GM06990 (cell line): Measurements from ENCODE around the gene CYP2A6.
"Not testable (repeated sequence)": the region's sequence is repeated elsewhere in the genome, so short reads cannot be mapped to it uniquely, and the experiment has no call there.

ENCODE experiments used
- DNase-seq: peaks from one replicate; pipeline ENCODE4 v3.0.0-alpha.2; 2011; ENCODE audit not compliant: insufficient read length; ENCODE audit errors: extremely low read depth
- H3K27me3 ChIP-seq: replicated peaks from 2 replicates; pipeline ENCODE4 v1.6.0; 2011; ENCODE audit warnings: low read length; ENCODE audit not compliant: control insufficient read depth, insufficient read depth
- H3K36me3 ChIP-seq: 2 replicates; pipeline ENCODE4 v1.5.1; 2011; ENCODE audit warnings: low read length; ENCODE audit not compliant: control insufficient read depth, insufficient read depth
- H3K4me3 ChIP-seq: replicated peaks from 2 replicates; pipeline ENCODE4 v1.5.1; 2011; ENCODE audit warnings: low read depth, mild to moderate bottlenecking, control low read depth, low read length
- TF ChIP-seq, protein P1 (sequence below): IDR thresholded peaks from 2 replicates; pipeline ENCODE4 v1.5.1; 2011; ENCODE audit warnings: low read length, control low read depth, mild to moderate bottlenecking, inconsistent platforms; ENCODE audit not compliant: insufficient read depth, poor library complexity, severe bottlenecking

Gene CYP2A6

DNA sequence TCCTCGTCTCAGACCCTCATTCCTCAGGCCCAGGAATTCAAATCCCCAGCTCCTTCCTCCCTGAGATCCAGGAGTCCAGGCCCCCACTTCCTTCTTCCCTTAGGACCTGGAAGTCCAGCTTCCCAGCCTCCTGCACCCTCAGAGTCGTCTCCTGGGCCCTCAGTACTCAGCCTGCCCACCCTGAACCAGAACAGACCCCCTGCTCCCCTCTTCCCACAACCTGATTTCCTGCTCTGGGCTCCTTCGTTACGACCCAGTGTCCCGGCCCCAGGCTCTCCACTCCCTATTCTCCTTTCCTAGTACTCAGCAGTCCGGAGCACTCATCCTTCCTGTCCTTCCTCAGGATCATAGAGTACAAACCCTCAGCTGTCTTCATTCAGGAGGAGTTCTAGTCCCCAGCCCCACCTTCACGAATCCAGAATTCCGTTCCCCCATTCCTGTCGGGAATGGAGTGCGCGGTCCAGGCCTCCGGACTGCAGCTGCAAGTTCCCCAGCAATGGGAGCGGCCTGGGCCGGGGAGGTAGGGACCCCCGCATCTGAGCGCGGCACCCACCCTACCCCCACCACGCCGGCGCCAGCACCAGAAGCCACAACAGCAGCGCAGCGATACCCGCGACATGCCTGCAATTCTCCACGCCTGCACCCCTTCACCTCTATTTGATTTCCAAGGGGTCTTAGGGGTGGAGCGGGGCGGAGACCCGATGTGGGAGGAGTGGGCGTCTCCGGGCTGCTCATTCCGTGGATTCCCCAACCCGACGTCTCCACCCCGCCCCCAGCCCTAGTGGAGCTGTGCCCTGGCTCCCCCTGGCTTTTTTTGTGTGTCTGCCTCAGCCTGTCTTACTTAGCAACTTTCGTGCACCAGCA, 38.5 kb downstream of the CYP2A6 start:
- H3K36me3 ChIP-seq = peaks cover 19% of the 10 kb centered on the region
- H3K4me3 ChIP-seq = no peak overlapping the region
- no peaks in the 10 kb centered on the region for H3K27me3 ChIP-seq
- TF ChIP-seq, protein P1, sequence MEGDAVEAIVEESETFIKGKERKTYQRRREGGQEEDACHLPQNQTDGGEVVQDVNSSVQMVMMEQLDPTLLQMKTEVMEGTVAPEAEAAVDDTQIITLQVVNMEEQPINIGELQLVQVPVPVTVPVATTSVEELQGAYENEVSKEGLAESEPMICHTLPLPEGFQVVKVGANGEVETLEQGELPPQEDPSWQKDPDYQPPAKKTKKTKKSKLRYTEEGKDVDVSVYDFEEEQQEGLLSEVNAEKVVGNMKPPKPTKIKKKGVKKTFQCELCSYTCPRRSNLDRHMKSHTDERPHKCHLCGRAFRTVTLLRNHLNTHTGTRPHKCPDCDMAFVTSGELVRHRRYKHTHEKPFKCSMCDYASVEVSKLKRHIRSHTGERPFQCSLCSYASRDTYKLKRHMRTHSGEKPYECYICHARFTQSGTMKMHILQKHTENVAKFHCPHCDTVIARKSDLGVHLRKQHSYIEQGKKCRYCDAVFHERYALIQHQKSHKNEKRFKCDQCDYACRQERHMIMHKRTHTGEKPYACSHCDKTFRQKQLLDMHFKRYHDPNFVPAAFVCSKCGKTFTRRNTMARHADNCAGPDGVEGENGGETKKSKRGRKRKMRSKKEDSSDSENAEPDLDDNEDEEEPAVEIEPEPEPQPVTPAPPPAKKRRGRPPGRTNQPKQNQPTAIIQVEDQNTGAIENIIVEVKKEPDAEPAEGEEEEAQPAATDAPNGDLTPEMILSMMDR = no peak
- DNase-seq = no peak

DNA sequence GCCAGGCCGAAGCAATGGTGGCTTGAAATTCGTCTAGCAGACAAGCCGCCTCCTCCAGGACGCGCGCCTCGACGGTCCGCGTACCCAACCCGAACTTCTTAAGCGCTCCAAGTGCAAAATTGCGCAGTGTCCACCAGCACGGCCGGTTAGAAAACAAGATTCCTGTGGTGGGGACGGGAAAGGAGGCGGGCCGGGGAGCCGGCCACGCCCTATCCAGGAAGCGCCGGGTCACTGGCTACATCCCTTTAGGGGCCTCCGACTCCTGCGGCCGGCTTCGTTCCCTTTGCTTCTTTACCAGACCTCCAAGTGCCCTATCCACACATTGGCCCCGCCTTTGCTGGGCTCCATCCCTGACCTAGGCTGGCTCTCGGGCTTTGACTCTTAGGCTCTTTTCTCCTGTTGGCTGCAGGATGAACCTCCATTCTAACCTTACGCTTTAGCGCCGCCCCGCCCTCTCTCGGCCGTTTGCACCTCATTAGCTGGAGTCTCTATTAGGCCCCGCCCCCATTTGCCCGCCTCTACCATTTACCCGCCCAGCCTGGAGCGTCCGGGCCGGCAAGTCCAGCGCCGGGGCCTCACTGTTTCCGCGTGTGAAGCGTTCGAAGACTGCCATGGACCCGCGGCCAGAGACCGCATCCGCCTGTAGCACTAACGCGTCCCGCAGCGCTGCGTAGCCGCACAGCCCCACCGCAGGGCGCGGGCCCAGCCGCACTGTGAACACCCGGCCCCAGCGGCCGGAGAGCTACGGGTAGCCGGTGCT, 39.4 kb downstream of the CYP2A6 start:
- DNase-seq = peak; percentile 68
- Histone ChIP-seq H3K4me3 (peak overlapping the region; percentile 49), H3K36me3 (peaks cover 21% of the 10 kb centered on the region)
- not testable (repeated sequence) for H3K27me3 ChIP-seq

DNA sequence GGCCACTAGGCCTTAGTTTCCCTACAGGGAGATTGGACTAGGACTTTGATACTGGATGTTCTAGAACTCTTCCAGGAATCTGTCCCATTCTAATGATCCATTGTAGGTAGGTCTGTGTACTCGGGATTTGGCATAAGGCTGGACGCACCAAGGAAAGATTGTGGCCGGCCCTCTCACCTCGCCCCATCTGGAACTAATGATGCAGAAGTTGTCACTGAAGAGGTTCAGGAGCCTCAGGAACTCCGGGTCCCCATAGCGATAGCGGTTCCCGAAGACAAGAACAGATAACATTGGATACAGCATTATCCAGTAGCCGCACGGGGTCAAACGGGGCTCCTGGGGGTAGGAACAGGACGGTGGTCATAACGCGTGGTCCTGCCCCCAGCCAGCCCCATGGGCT, 40.1 kb downstream of the CYP2A6 start:
- H3K4me3 ChIP-seq = no peak overlapping the region
- no peak for DNase-seq
- peaks cover 22% of the 10 kb centered on the region for H3K36me3 ChIP-seq
- H3K27me3 ChIP-seq = no peaks in the 10 kb centered on the region
- TF ChIP-seq, protein P1 = no peak

DNA sequence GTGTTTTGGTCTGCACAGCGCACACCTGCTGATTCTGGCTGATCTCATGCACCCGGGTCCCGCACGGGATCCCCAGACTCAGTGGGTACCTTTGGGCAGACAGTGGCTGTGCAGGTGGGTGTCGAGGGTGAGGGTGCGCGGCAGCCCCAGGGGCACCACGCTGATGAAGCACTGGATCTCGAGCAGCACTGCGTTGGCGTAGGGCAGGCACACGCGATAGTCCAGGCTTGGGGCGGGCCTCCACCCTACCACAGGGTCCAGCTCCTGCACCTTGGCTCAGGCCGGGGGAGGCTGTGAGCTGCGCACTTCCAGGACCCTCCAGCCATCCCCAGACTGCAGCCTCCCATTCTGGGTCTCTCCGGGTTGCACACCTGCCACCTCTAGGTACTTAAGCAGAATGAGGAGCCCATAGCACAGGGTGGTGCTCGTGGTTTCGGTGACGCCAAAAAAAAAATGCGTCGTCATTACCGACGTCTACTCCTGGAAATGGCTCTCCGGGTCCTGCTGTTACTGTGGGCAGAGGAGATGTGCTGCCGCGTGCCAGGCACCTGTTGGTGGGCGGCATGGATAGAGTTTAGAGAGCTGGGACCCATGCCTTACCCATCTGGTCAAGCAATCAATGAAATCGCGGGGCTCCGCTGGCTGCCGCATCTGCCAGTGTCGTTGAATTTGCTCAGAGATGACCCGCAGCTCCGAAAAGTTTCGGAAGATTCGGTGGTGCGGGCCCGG, 40.7 kb downstream of the CYP2A6 start:
- TF ChIP-seq, protein P1 = no peak
- no peak overlapping the region for H3K4me3 ChIP-seq
- peaks cover 25% of the 10 kb centered on the region for H3K36me3 ChIP-seq
- no peak for DNase-seq
- no peaks in the 10 kb centered on the region for H3K27me3 ChIP-seq

DNA sequence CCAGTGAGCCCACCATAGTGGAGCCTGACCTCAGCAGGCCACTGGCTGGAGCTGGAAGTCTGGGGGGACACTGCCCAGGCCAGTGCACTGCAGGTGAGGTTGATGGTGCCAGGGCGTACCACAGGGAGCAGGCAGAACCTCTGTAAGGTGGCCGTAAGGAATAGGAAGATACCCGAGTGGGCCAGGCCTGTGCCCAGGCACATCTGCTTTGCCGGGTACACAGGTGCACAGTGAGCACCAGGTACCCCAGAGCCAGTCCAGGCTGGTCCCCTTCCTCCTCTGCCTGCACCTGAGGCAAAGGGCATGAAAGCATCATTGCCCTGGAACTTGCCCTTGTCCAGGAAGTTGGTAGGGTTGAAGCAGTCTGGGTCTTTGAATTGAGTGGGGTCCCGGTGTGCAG, 41.8 kb downstream of the CYP2A6 start:
- TF ChIP-seq, protein P1 = no peak
- Histone ChIP-seq H3K4me3 (no peak overlapping the region), H3K27me3 (no peaks in the 10 kb centered on the region), H3K36me3 (peaks cover 30% of the 10 kb centered on the region)
- no peak for DNase-seq

DNA sequence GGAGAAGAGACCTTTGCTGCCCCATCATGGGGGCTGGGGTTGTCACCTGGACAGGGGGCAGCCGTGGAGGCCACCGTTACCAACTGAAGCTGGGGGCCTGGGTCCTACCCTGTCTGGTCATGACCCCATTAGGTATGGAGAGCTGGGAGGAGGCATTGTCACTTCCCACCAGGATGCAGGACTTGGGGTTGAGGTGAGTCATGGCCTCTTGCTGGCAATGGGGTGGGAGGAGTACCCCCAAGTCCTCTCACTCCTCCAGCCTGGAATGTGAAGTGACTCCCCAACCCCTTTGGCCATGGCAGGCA, 42.3 kb downstream of the CYP2A6 start:
- peaks cover 34% of the 10 kb centered on the region for H3K36me3 ChIP-seq
- TF ChIP-seq, protein P1 = no peak
- no peak for DNase-seq
- no peak overlapping the region for H3K4me3 ChIP-seq
- no peaks in the 10 kb centered on the region for H3K27me3 ChIP-seq
